OCI-LY7 (cell line): Measurements from ENCODE around the gene NRCAM. TPM values are rescaled to one million over a fixed set of nuclear protein-coding genes. Genes with fewer than 3 reads are reported as not detected.

Experiments used
- BruUV-seq: library from RNA; stranded (reverse); fragments of 400-500 nt; replicated peaks from 2 replicates; lab custom pipeline; 2021; lab: Mats Ljungman, UMichigan
- CTCF ChIA-PET: fragments of 300-600 bp; sonication (Branson Sonifier 250); formaldehyde crosslinking; loops from one replicate; lab custom pipeline; 2022; ENCODE audit warnings: antibody characterized with exemption; ENCODE audit not compliant: unreplicated experiment; lab: Charles Lee
- POLR2A ChIA-PET: fragments of 300-600 bp; sonication (Branson Sonifier 250); formaldehyde crosslinking; loops from one replicate; lab custom pipeline; 2022; ENCODE audit warnings: antibody characterized with exemption; lab: Charles Lee
- DNase-seq: peaks from one replicate; pipeline ENCODE4 v3.0.0-alpha.2; 2015; ENCODE audit warnings: low spot score
- H2AFZ ChIP-seq: fragments of 200-600 bp; sonication (generic), shearing (Covaris generic); 2 replicates; pipeline ENCODE4 v1.6.1; 2014; ENCODE audit warnings: mild to moderate bottlenecking, antibody characterized with exemption, low read length, moderate library complexity
- H3K27ac ChIP-seq: fragments of 200-600 bp; sonication (generic); 2 replicates; pipeline ENCODE4 v1.5.1; 2014; ENCODE audit warnings: mixed run types, low read depth, mild to moderate bottlenecking, moderate library complexity, low read length, inconsistent platforms; ENCODE audit not compliant: poor library complexity, severe bottlenecking
- H3K36me3 ChIP-seq: fragments of 200-600 bp; sonication (generic); 2 replicates; pipeline ENCODE4 v1.6.1; 2014; ENCODE audit warnings: mild to moderate bottlenecking, antibody characterized with exemption, low read length, moderate library complexity, mixed read lengths; ENCODE audit not compliant: insufficient read depth
- H3K4me1 ChIP-seq: fragments of 200-600 bp; sonication (generic); 2 replicates; pipeline ENCODE4 v1.5.1; 2014; ENCODE audit warnings: mild to moderate bottlenecking, low read length; ENCODE audit not compliant: insufficient read depth, poor library complexity, severe bottlenecking
- H3K4me2 ChIP-seq: fragments of 200-600 bp; sonication (generic); 2 replicates; pipeline ENCODE4 v1.6.1; 2014; ENCODE audit warnings: mild to moderate bottlenecking, low read length
- H3K4me3 ChIP-seq: fragments of 200-600 bp; sonication (generic); 2 replicates; pipeline ENCODE4 v1.5.1; 2014; ENCODE audit warnings: mild to moderate bottlenecking, low read depth, low read length; ENCODE audit not compliant: poor library complexity, severe bottlenecking
- H3K79me2 ChIP-seq: fragments of 200-600 bp; sonication (generic); 2 replicates; pipeline ENCODE4 v1.6.1; 2016; ENCODE audit warnings: low read depth, mild to moderate bottlenecking, low read length, moderate library complexity, mixed read lengths; ENCODE audit not compliant: insufficient read depth
- H3K9me2 ChIP-seq: fragments of 200-600 bp; sonication (generic); 2 replicates; pipeline ENCODE4 v1.6.1; 2016; ENCODE audit warnings: mild to moderate bottlenecking, low read length, mixed read lengths; ENCODE audit not compliant: insufficient read depth
- H3K9me3 ChIP-seq: fragments of 200-600 bp; sonication (generic); 2 replicates; pipeline ENCODE4 v1.6.1; 2014; ENCODE audit warnings: mild to moderate bottlenecking, mixed run types, low read length, mixed read lengths
- H4K20me1 ChIP-seq: fragments of 200-600 bp; sonication (generic); 2 replicates; pipeline ENCODE4 v1.6.1; 2014; ENCODE audit warnings: mild to moderate bottlenecking, antibody characterized with exemption, low read length, moderate library complexity, mixed read lengths; ENCODE audit not compliant: insufficient read depth
- CTCF ChIP-seq: fragments of 200-600 bp; sonication (generic); conservative IDR thresholded peaks from 2 replicates; pipeline ENCODE4 v1.5.1; 2014; ENCODE audit warnings: mild to moderate bottlenecking, antibody characterized with exemption, low read length, moderate library complexity, mixed read lengths
- EZH2phosphoT487 ChIP-seq: fragments of 200-600 bp; sonication (generic); IDR thresholded peaks from 2 replicates; pipeline ENCODE4 v1.6.1; 2018; ENCODE audit warnings: low read depth, borderline replicate concordance, mild to moderate bottlenecking, mixed run types, antibody characterized with exemption, low read length, moderate library complexity, mixed read lengths
- intact Hi-C: fragments of 100-400 bp; cut with micrococcal nuclease; formaldehyde crosslinking; loops from one replicate; pipeline ENCODE4 v1.10.0; 2022; ENCODE audit not compliant: unreplicated experiment
- total RNA-seq, 2 experiments: library from RNA; depleted of rRNA in 1 of 2; stranded (reverse); fragments of >200 nt in 1 of 2; shearing (Covaris generic) in 1 of 2; gene quantifications; 2 replicates each; pipeline ENCODE4 v1.2.3, GENCODE V29; 2014 to 2022

The NRCAM gene
- total RNA-seq, 2 experiments from 2014 or later, result not detected

GRCh38 chr7:108210796-108211195 is 245.4 kb downstream of the NRCAM start:
- intact Hi-C loops, result no loop called here
- no peak for DNase-seq
- Histone ChIP-seq H3K4me3 (no peak overlapping the region), H3K79me2 (no peaks in the 10 kb centered on the region), H3K4me1 (no peaks in the 10 kb centered on the region), H3K36me3 (no peaks in the 10 kb centered on the region), H4K20me1 (no peaks in the 10 kb centered on the region), H3K27ac (no peak overlapping the region), H3K9me3 (no peaks in the 10 kb centered on the region), H2AFZ (no peak overlapping the region), H3K9me2 (no peaks in the 10 kb centered on the region), H3K4me2 (no peak overlapping the region)
- POLR2A ChIA-PET, result interaction anchor here (0.6 kb wide), 1 partner anchor 180 kb away, joined by 3 read pairs; no protein-coding TSS in a partner anchor
- TF ChIP-seq CTCF (no peak), EZH2phosphoT487 (no peak)
- CTCF ChIA-PET, result no interaction called here
- no TSS peak for BruUV-seq

DNA sequence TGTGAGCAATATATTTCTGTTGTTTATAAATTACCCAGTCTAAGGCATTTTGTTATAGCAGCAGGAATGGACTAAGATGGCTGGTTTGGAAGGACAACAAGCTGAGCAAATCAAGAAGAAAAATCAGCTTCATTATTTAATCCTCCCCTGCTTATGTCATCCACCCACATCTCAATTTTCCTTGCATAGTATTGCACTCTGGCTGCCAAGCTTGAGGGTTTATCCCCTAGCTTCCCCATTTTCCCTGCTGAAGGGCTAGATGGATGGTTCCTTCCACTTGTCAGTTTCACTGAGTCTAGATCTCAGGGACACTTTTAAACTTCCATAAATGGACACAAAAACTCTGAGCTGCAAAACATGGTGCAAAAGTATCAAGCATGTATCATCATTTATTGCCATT is 250.9 kb downstream of the NRCAM start:
- intact Hi-C loops, result no loop called here
- no peak for TF ChIP-seq CTCF
- no peak for TF ChIP-seq EZH2phosphoT487
- H3K27ac ChIP-seq, result no peak overlapping the region
- H3K9me3 ChIP-seq, result no peaks in the 10 kb centered on the region
- CTCF ChIA-PET, result no interaction called here
- H2AFZ ChIP-seq, result no peak overlapping the region
- H3K4me2 ChIP-seq, result no peak overlapping the region
- H3K36me3 ChIP-seq, result no peaks in the 10 kb centered on the region
- H3K9me2 ChIP-seq, result no peaks in the 10 kb centered on the region
- peaks cover 17% of the 10 kb centered on the region for H3K4me1 ChIP-seq
- DNase-seq, result no peak
- POLR2A ChIA-PET, result interaction anchor here (0.5 kb wide), 1 partner anchor 134 kb away, joined by 3 read pairs; no protein-coding TSS in a partner anchor
- BruUV-seq, result no TSS peak
- H3K79me2 ChIP-seq, result no peaks in the 10 kb centered on the region
- H4K20me1 ChIP-seq, result no peaks in the 10 kb centered on the region
- no peak overlapping the region for H3K4me3 ChIP-seq

GRCh38 chr7:108204281-108204796 is 251.9 kb downstream of the NRCAM start:
- intact Hi-C loops, result no loop called here
- no peak for TF ChIP-seq EZH2phosphoT487
- TF ChIP-seq CTCF, result no peak
- Histone ChIP-seq H3K79me2 (no peaks in the 10 kb centered on the region), H3K9me3 (no peaks in the 10 kb centered on the region), H3K4me1 (peaks cover 17% of the 10 kb centered on the region), H4K20me1 (no peaks in the 10 kb centered on the region), H3K9me2 (no peaks in the 10 kb centered on the region), H2AFZ (no peak overlapping the region), H3K36me3 (no peaks in the 10 kb centered on the region), H3K4me3 (no peak overlapping the region), H3K4me2 (no peak overlapping the region), H3K27ac (no peak overlapping the region)
- no peak for DNase-seq
- BruUV-seq, result no TSS peak
- POLR2A ChIA-PET, result interaction anchor here (1.5 kb wide), 1 partner anchor 10 kb away, joined by 7 read pairs; no protein-coding TSS in a partner anchor
- CTCF ChIA-PET, result no interaction called here
